Pancreas (tissue), 10 donors: Measurements from ENCODE around the gene REEP3. TPM values are rescaled to one million over a fixed set of nuclear protein-coding genes. Genes with fewer than 3 reads are reported as not detected.

Experiments used
- ATAC-seq, 4 donors: fragments of 200-7000 bp; cut with Tn5 transposase; one replicate each; pipeline versions ENCODE4 v1.8.0 to v1.9.1; 2020; ENCODE audit warnings: mild to moderate bottlenecking in 4 of 4, moderate library complexity in 4 of 4
- DNase-seq, 6 donors: peaks; one replicate each; pipeline ENCODE4 v3.0.0-alpha.2; 2020
- FAIRE-seq: peaks from 2 replicates; lab custom pipeline; 2012; peaks lifted over from hg19 to GRCh38; lab: Jason Lieb, UNC
- H3K27ac ChIP-seq, 4 donors: fragments of 200-600 bp; sonication (generic); 1 replicate in 3 of 4; 2 replicates in 1 of 4; pipeline versions ENCODE4 v1.5.0 to v1.8.0; 2020
- H3K27me3 ChIP-seq, 4 donors: fragments of 200-600 bp; one replicate each; pipeline ENCODE4 v1.8.0; 2021
- H3K36me3 ChIP-seq, 3 donors: fragments of 200-600 bp; sonication (generic) in 1 of 3; one replicate each; pipeline versions ENCODE4 v1.5.0 to v1.8.0; 2020 to 2021
- H3K4me1 ChIP-seq, 3 donors: fragments of 200-600 bp; one replicate each; pipeline ENCODE4 v1.8.0; 2021
- H3K4me3 ChIP-seq, 4 donors: fragments of 200-600 bp; sonication (generic) in 2 of 4; one replicate each; pipeline versions ENCODE4 v1.5.0 to v1.8.0; 2020 to 2021
- H3K9me3 ChIP-seq, 4 donors: fragments of 200-600 bp; one replicate each; pipeline ENCODE4 v1.8.0; 2021
- WGBS, 2 donors: extraction: QIAGEN DNeasy Blood & Tissue Kit; methylation state at CpG; one replicate each; pipeline ENCODE4 v1.1.7; 2013; 5-methylcytosine and 5-hydroxymethylcytosine counted together
- intact Hi-C, 3 donors: fragments of 100-400 bp; cut with DNase I; formaldehyde crosslinking; loops; one replicate each; pipeline versions ENCODE4 v1.11.1 to v1.14.2; 2022
- polyA plus RNA-seq, 2 donors: library from polyadenylated mRNA; stranded (reverse); fragments of 200-250 nt; gene quantifications; one replicate each; pipeline ENCODE4 v1.2.3, GENCODE V29; 2013
- total RNA-seq, 6 donors: library from RNA; stranded (reverse); fragmentation: NEBNext Ultra II Directional in 4 of 6; extraction: Animal tissue kit (Norgen Biotek cat#: 25700) in 4 of 6; gene quantifications; one replicate each; pipeline versions ENCODE4 v1.2.1 to v1.2.4, GENCODE V29; 2021 to 2023
- TF ChIP-seq, protein P1 (sequence below), 4 donors: fragments of 200-600 bp; sonication (generic) in 3 of 4; IDR thresholded peaks; one replicate each; pipeline versions ENCODE4 v1.5.0 to v1.8.0; 2021; ENCODE audit warnings: antibody characterized with exemption in 4 of 4
- donor health status: healthy with polysubstance abuse.
- donor health status: DM: no; HTN: no; CAD: no; lungs with moderate emphysema.
- donor health status: DM: no; HTN: no; CAD: no.
- donor health status: control.
- donor health status: control.
- donor health status: Bipolar disorder and iron deficiency.
- donor health status: DM: yes; HTN: yes; CAD: no.
- donor health status: DM: no; HTN: no; CAD: no.
- donor health status: DM: no; HTN: no; CAD: no.
- donor health status: DM: yes; HTN: yes; CAD: no.

REEP3 gene
- total and polyA plus RNA-seq, 8 donors: 2.7 to 21.3 (median 9.4) TPM

DNA sequence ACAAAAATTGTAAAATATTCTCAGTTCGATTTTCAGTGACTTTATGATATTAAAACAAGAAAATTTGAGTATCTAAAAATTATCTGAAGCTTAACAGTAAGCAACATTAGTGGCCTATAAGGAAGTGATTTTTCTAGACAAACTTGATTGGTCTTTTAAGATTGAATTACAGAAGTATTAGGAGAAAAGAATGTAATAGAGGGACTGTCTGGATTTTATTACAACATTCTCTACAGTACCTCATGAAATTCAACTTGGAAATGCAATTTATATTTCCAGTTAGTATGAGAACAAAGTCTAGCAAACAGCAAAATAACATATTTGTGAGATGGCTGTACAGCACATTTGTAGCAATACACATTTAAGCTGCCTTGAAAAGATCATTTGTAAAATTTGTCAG lies 18.8 kb downstream of the REEP3 start:
- Histone ChIP-seq H3K4me3 (no peak overlapping the region), H3K27ac (no peak overlapping the region), H3K27me3 (no peaks in the 10 kb centered on the region), H3K36me3 (no peaks in the 10 kb centered on the region), H3K4me1 (no peaks in the 10 kb centered on the region), H3K9me3 (no peaks in the 10 kb centered on the region)
- DNase-seq (no peak), ATAC-seq (no peak), FAIRE-seq (no peak)
- TF ChIP-seq, protein P1, sequence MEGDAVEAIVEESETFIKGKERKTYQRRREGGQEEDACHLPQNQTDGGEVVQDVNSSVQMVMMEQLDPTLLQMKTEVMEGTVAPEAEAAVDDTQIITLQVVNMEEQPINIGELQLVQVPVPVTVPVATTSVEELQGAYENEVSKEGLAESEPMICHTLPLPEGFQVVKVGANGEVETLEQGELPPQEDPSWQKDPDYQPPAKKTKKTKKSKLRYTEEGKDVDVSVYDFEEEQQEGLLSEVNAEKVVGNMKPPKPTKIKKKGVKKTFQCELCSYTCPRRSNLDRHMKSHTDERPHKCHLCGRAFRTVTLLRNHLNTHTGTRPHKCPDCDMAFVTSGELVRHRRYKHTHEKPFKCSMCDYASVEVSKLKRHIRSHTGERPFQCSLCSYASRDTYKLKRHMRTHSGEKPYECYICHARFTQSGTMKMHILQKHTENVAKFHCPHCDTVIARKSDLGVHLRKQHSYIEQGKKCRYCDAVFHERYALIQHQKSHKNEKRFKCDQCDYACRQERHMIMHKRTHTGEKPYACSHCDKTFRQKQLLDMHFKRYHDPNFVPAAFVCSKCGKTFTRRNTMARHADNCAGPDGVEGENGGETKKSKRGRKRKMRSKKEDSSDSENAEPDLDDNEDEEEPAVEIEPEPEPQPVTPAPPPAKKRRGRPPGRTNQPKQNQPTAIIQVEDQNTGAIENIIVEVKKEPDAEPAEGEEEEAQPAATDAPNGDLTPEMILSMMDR (IDR thresholded peaks at IDR 0.05): no peak
- WGBS, 2 donors: 45 to 69% methylated on average over 1 of the region's 1 CpG
- intact Hi-C loops: no loop called here

DNA sequence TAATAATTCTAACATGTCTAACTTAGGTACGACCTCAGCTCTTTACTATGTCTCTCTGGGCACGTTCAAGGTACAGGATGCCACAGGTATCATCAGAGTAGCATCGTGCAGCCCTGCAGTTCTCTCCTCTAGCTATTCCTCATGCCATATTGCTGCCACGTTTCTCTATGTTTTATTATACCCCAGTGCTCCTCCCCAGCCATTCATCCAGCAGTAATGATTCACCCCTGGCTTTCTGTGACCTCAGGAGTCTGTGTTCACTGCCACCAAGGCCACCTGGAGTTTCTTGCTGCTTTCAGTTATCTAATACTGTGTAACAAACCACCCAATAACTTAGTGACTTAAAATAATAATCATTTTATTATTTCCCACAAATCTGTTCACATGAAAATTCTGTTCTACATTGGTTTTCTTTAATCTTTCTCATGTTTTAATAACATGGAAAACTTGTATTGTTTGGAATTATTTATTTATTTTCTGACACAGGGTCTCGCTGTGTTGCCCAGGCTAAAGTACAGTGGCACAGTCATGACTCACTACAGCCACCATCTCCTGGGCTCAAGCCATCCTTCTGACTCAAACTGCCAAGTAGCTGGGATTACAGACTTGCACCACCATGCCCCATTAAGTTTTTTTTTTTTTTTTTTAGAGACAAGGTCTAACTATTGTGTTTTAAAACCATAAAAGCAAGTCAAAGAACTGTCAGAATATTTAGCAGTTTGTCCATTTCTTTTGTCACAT lies 21.8 kb downstream of the REEP3 start:
- intact Hi-C loops: no loop called here
- Histone ChIP-seq H3K9me3 (no peaks in the 10 kb centered on the region), H3K27me3 (no peaks in the 10 kb centered on the region), H3K27ac (no peak overlapping the region), H3K36me3 (no peaks in the 10 kb centered on the region), H3K4me3 (no peak overlapping the region), H3K4me1 (no peaks in the 10 kb centered on the region)
- WGBS, 2 donors: 65 to 86% methylated on average over 5 of the region's 5 CpGs
- FAIRE-seq (no peak), ATAC-seq (no peak), DNase-seq (no peak)
- TF ChIP-seq, protein P1 (IDR thresholded peaks at IDR 0.05): no peak

DNA sequence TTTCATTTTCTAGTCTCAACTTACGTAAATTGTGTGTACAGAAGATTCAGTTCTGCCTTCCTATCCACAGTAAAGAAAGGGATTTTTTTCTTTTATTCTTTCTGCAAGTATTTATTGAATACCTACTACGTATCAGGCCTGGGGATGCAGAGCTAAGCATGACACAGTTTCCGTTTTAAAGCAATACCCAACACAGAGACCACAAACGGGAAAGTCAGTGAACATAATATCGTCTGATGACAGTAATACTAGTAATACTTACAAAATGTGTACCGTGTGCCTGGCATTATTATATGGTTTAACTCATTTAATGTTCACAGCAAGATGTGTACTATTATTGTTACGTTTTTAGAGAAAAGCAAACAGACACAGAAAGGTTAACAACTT lies 22.4 kb downstream of the REEP3 start:
- FAIRE-seq (no peak), DNase-seq (no peak), ATAC-seq (no peak)
- Histone ChIP-seq H3K4me3 (no peak overlapping the region), H3K27me3 (no peaks in the 10 kb centered on the region), H3K4me1 (no peaks in the 10 kb centered on the region), H3K27ac (no peak overlapping the region), H3K36me3 (no peaks in the 10 kb centered on the region), H3K9me3 (no peaks in the 10 kb centered on the region)
- TF ChIP-seq, protein P1 (IDR thresholded peaks at IDR 0.05): no peak
- WGBS, 2 donors: 90 to 91% methylated on average over 7 of the region's 7 CpGs
- intact Hi-C loops: no loop called here

DNA sequence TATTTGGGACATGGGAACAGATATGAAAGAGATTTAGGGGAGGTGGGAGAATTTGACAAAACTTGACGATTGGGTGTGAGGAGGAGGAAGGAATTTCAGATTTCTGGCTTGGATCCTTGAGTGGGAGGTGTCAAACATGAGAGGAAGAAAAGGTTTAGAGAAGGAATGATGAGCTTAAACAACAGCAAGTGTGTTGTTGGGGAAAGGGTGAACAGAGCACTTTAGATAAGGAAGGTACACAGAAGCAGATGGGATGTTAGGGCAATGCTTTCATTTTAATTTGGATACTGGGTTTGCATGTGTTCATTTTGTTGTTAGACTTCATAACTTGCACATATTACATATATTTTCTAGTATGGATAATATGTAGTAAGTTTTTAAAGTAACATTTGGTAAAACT lies 23.2 kb downstream of the REEP3 start:
- ATAC-seq (peak in 1 of 4 donors; percentile 56), DNase-seq (no peak), FAIRE-seq (no peak)
- TF ChIP-seq, protein P1 (IDR thresholded peaks at IDR 0.05): no peak
- no peaks in the 10 kb centered on the region for H3K36me3 ChIP-seq
- intact Hi-C loops: no loop called here
- H3K27ac ChIP-seq: no peak overlapping the region
- no peak overlapping the region for H3K4me3 ChIP-seq
- H3K4me1 ChIP-seq: no peaks in the 10 kb centered on the region
- H3K27me3 ChIP-seq: no peaks in the 10 kb centered on the region
- 43 to 53% methylated on average over 1 of the region's 1 CpG for WGBS, 2 donors
- no peaks in the 10 kb centered on the region for H3K9me3 ChIP-seq

DNA sequence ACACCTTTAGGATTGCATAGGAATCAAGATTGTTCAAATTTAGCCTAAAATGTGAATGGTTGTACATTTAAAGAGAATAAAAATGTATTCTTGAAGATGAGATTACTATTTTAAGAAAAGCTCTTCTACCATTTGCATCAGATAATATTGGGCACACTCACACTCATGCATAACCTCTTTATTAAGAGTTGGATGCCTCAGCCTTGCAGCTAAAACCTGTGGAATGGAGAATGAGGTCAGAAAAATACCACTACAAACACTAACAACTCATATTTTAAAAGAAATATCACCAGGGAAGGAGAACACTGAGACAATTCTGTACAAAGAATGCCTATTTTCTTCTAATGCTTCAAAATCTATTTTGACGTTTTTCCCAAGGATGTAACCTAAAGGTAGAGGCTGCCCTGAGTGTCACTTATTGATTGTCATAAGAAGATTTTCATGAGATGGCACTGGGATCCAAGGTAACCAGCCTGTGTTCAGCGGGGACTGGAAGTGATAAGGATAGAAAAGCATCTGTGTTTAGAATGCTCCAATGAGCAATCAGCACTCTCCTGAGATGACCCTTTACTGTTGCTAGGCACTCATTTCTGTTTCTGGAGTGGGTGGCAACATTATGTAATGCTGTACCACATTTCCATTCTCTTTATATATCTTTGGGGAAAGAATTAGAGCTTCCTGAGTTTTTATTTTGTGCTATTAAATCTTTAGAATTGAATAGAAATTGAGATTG lies 26.6 kb downstream of the REEP3 start:
- TF ChIP-seq, protein P1 (IDR thresholded peaks at IDR 0.05): no peak
- no peak for DNase-seq
- FAIRE-seq: no peak
- no peak overlapping the region for H3K4me3 ChIP-seq
- H3K27ac ChIP-seq: no peak overlapping the region
- H3K9me3 ChIP-seq: no peaks in the 10 kb centered on the region
- 84 to 89% methylated on average over 2 of the region's 2 CpGs for WGBS, 2 donors
- H3K36me3 ChIP-seq: no peaks in the 10 kb centered on the region
- no peaks in the 10 kb centered on the region for H3K4me1 ChIP-seq
- peak in 2 of 4 donors; percentile 80 to 86 for ATAC-seq
- intact Hi-C loops: no loop called here
- H3K27me3 ChIP-seq: no peaks in the 10 kb centered on the region
